Keratinocyte (primary cell): ENCODE measurements around the gene MORF4L2. TPM values are rescaled to one million over a fixed set of nuclear protein-coding genes. Genes with fewer than 3 reads are reported as not detected.

Experiments used
- DNase-seq: peaks from one replicate; pipeline ENCODE4 v3.0.0-alpha.2; 2011; ENCODE audit warnings: low read depth, missing footprints, low spot score
- FAIRE-seq: peaks from 2 replicates; lab custom pipeline; 2011; peaks lifted over from hg19 to GRCh38; lab: Jason Lieb, UNC
- H2AFZ ChIP-seq: 2 replicates; pipeline ENCODE4 v1.6.0; 2012; ENCODE audit warnings: low read length, control low read depth, inconsistent platforms; ENCODE audit not compliant: control insufficient read depth
- H3K27ac ChIP-seq: 2 replicates; pipeline ENCODE4 v1.5.1; 2011; ENCODE audit warnings: low read length; ENCODE audit not compliant: control insufficient read depth, insufficient read depth
- H3K27me3 ChIP-seq: 3 replicates; pipeline ENCODE4 v1.6.0; 2011; ENCODE audit warnings: low read length; ENCODE audit not compliant: control insufficient read depth, insufficient read depth; ENCODE audit errors: extremely low read depth
- H3K36me3 ChIP-seq, 2 experiments: 2 replicates in 1 of 2; 3 replicates in 1 of 2; pipeline ENCODE4 v1.5.1; 2011; ENCODE audit warnings: low read length in 2 of 2, mild to moderate bottlenecking in 1 of 2; ENCODE audit not compliant: control insufficient read depth in 2 of 2, insufficient read depth in 2 of 2; ENCODE audit errors: extremely low read depth in 1 of 2
- H3K4me1 ChIP-seq: 3 replicates; pipeline ENCODE4 v1.5.1; 2011; ENCODE audit warnings: low read length; ENCODE audit not compliant: control insufficient read depth, insufficient read depth; ENCODE audit errors: extremely low read depth
- H3K4me2 ChIP-seq: 3 replicates; pipeline ENCODE4 v1.6.0; 2011; ENCODE audit warnings: low read depth, low read length; ENCODE audit not compliant: control insufficient read depth, insufficient read depth; ENCODE audit errors: extremely low read depth
- H3K4me3 ChIP-seq, 3 experiments: fragments of 200-600 bp in 1 of 3; sonication (generic) in 1 of 3; 2 replicates in 2 of 3; 3 replicates in 1 of 3; pipeline ENCODE4 v1.5.1; 2011 to 2016; ENCODE audit warnings: low read length in 3 of 3, mild to moderate bottlenecking in 3 of 3, control low read depth in 2 of 3, inconsistent platforms in 1 of 3, low read depth in 1 of 3, mixed read lengths in 1 of 3, mixed run types in 1 of 3, moderate library complexity in 1 of 3; ENCODE audit not compliant: control insufficient read depth in 2 of 3, insufficient read depth in 2 of 3; ENCODE audit errors: extremely low read depth in 1 of 3
- H3K79me2 ChIP-seq: 2 replicates; pipeline ENCODE4 v1.6.0; 2012; ENCODE audit warnings: low read length; ENCODE audit not compliant: control insufficient read depth, insufficient read depth
- H3K9ac ChIP-seq: 3 replicates; pipeline ENCODE4 v1.6.0; 2011; ENCODE audit warnings: low read length; ENCODE audit not compliant: control insufficient read depth, insufficient read depth; ENCODE audit errors: extremely low read depth
- H3K9me1 ChIP-seq: 3 replicates; pipeline ENCODE4 v1.6.0; 2011; ENCODE audit warnings: low read length; ENCODE audit not compliant: control insufficient read depth, insufficient read depth; ENCODE audit errors: extremely low read depth
- H3K9me3 ChIP-seq: 2 replicates; pipeline ENCODE4 v1.5.1; 2012; ENCODE audit warnings: low read depth, low read length; ENCODE audit not compliant: control insufficient read depth
- H4K20me1 ChIP-seq: 3 replicates; pipeline ENCODE4 v1.6.0; 2011; ENCODE audit warnings: low read length; ENCODE audit not compliant: control insufficient read depth, insufficient read depth; ENCODE audit errors: extremely low read depth
- EZH2 ChIP-seq: IDR thresholded peaks from one replicate; pipeline ENCODE4 v1.6.1; 2012; ENCODE audit warnings: inconsistent platforms, mild to moderate bottlenecking, low read length, moderate library complexity
- dilution Hi-C: fragments of 300-500 bp; cut with MboI; formaldehyde crosslinking; loops from one replicate; pipeline ENCODE4 v1.7.0; 2020; ENCODE audit warnings: low sequenced_read_pairs; ENCODE audit not compliant: extremely low pct_ligation_motif_present
- polyA plus RNA-seq, 5 experiments: library from polyadenylated mRNA; depleted of rRNA in 3 of 5; stranded (reverse) in 3 of 5; stranded (forward) in 1 of 5; unstranded in 1 of 5; fragments of >200 nt; gene quantifications; 1 replicate in 1 of 5; 2 replicates in 3 of 5; 3 replicates in 1 of 5; pipeline versions ENCODE4 v1.2.1 to v1.2.3, GENCODE V29; 2011 to 2012; ENCODE audit warnings: missing spikeins in 2 of 5, low read depth in 1 of 5, low replicate concordance in 1 of 5
- TF ChIP-seq, protein P1 (sequence below), 3 experiments: IDR thresholded peaks in 1 of 3; conservative IDR thresholded peaks in 1 of 3; optimal IDR thresholded peaks in 1 of 3; 2 replicates in 2 of 3; 3 replicates in 1 of 3; pipeline versions ENCODE3 to v1.5.1; 2011; ENCODE audit warnings: low read length in 3 of 3, mild to moderate bottlenecking in 3 of 3, moderate library complexity in 2 of 3, control low read depth in 1 of 3, inconsistent platforms in 1 of 3; ENCODE audit not compliant: insufficient read depth in 2 of 3; ENCODE audit errors: extremely low read depth in 1 of 3

MORF4L2 gene
- polyA plus RNA-seq, 1 donor (not counting 4 experiments of a cell fraction or from before 2014, with no cell fraction given): 648 TPM

- no peak for FAIRE-seq
These were observed 57.0 kb downstream of the MORF4L2 start for GRCh38 chrX:103629318-103630170.

GRCh38 chrX:103628386-103629317 is 57.8 kb downstream of the MORF4L2 start, which contains the start of gene TCEAL1:
Gene TCEAL1 (plus strand): TSS chrX:103628975. CDS start chrX:103629917, 942 bp downstream.
- Histone ChIP-seq H3K36me3 (no peaks in the 10 kb centered on the region), H3K9me1 (no peaks in the 10 kb centered on the region), H3K9me3 (no peaks in the 10 kb centered on the region), H3K9ac (peak within 1 kb of the TSS; percentile 68), H3K4me3 (peak within 1 kb of the TSS; percentile 44 to 71 (median 61)), H3K4me2 (peak within 1 kb of the TSS; percentile 85), H3K4me1 (peaks cover 18% of the 10 kb centered on the region), H3K79me2 (peaks cover 4% of the 10 kb centered on the region), H4K20me1 (no peaks in the 10 kb centered on the region), H2AFZ (peak within 1 kb of the TSS; percentile 80), H3K27me3 (no peaks in the 10 kb centered on the region), H3K27ac (peak within 1 kb of the TSS; percentile 65)
- DNase-seq (no peak), FAIRE-seq (no peak)
- dilution Hi-C loops: no loop called here
- TF ChIP-seq EZH2: no peak
- TF ChIP-seq, protein P1, sequence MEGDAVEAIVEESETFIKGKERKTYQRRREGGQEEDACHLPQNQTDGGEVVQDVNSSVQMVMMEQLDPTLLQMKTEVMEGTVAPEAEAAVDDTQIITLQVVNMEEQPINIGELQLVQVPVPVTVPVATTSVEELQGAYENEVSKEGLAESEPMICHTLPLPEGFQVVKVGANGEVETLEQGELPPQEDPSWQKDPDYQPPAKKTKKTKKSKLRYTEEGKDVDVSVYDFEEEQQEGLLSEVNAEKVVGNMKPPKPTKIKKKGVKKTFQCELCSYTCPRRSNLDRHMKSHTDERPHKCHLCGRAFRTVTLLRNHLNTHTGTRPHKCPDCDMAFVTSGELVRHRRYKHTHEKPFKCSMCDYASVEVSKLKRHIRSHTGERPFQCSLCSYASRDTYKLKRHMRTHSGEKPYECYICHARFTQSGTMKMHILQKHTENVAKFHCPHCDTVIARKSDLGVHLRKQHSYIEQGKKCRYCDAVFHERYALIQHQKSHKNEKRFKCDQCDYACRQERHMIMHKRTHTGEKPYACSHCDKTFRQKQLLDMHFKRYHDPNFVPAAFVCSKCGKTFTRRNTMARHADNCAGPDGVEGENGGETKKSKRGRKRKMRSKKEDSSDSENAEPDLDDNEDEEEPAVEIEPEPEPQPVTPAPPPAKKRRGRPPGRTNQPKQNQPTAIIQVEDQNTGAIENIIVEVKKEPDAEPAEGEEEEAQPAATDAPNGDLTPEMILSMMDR (optimal IDR thresholded peaks at IDR 0.05 in 1 of 3, IDR thresholded peaks at IDR 0.05 in 1 of 3, conservative IDR thresholded peaks at IDR 0.05 in 1 of 3; ENCODE audit: extremely low read depth in 1 of 3, insufficient read depth in 2 of 3, low read length in 3 of 3): no peak

More at GRCh38 chrX:103629318-103630170, 57.0 kb downstream of the MORF4L2 start:
- H2AFZ ChIP-seq: peak overlapping the region; percentile 64
- DNase-seq: no peak
- H4K20me1 ChIP-seq: no peaks in the 10 kb centered on the region
- peaks cover 4% of the 10 kb centered on the region for H3K79me2 ChIP-seq
- no peaks in the 10 kb centered on the region for H3K9me3 ChIP-seq
- H3K4me2 ChIP-seq: peak overlapping the region; percentile 85
- H3K9me1 ChIP-seq: no peaks in the 10 kb centered on the region
- H3K27me3 ChIP-seq: no peaks in the 10 kb centered on the region
- H3K4me1 ChIP-seq: peaks cover 14% of the 10 kb centered on the region
- H3K9ac ChIP-seq: peak overlapping the region; percentile 68
- H3K36me3 ChIP-seq: no peaks in the 10 kb centered on the region
- H3K27ac ChIP-seq: peak overlapping the region; percentile 65
- H3K4me3 ChIP-seq: peak overlapping the region; percentile 44 to 71 (median 61)
- dilution Hi-C loops: no loop called here
- TF ChIP-seq, protein P1 (optimal IDR thresholded peaks at IDR 0.05 in 1 of 3, IDR thresholded peaks at IDR 0.05 in 1 of 3, conservative IDR thresholded peaks at IDR 0.05 in 1 of 3; ENCODE audit: extremely low read depth in 1 of 3, insufficient read depth in 2 of 3, low read length in 3 of 3): peak; percentile 25 to 65 (median 44)
- TF ChIP-seq EZH2: no peak
